ENCODE data around the gene ITGB3.
"Not testable (repeated sequence)": the region's sequence is repeated elsewhere in the genome, so short reads cannot be mapped to it uniquely, and the experiment has no call there.

ITGB3 gene

DNA sequence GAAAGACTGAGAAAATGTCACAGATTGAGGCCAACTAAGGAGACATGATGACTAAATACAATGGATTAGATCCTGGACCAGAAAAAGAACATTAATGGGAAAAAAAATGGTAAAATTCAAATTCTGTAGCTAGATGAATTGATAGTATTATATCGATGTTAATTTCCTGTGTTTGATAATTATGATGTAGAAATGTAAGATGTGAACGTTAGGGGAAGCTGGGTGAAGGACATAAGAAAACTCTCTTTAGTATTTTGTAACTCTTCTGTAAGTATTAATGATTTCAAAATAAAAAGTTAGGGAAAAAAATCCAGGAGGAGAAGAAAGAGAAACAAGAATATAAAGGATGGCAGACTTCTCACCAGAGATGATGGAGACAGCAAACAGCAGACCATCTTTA lies 2.8 kb upstream of the ITGB3 start:
- no peak for DNase-seq

DNA sequence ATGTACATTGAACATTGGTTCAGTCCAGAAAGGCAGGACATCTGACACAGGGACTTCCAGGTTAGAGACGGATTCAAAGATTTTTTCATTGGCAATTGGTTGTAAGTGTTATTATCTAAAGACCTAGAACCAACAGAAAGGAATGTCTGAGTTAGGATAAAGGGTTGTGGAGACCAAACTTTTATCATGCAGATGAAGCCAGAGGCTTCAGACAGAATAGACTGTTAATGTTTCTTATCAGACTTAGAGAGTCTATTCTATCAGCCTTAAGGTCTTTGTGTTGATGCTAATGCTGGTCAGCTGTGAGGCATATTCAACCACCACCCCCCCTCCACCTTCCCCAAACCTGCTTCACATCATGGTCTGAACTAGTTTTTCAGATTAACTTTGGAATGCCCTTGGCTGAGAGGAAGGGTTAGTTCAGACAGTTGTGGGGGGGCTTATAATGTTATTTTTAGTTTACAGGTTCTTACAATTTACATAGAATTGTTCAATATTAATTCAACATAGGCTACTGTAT lies 2.1 kb upstream of the ITGB3 start:
- DNase-seq: no peak

DNA sequence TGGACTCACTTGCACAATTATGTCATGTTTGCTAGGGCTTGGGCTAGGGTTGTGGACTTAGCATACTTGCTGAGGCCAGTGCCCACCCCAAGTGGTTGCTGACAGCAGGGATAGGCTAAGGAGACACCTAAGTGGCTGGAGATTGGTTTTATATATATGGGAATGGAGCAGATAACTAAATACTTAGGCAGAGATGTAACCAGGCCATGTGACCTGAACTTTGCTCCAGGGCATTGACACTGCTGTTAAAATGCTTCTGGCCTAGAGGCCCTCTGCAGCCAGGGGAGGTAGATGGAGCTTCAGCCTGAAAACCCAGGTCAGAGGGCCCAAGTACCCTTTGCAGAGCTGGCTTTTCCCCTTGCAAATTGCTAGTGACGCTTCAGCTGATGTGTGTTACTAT lies 1.4 kb upstream of the ITGB3 start:
- DNase-seq: no peak

DNA sequence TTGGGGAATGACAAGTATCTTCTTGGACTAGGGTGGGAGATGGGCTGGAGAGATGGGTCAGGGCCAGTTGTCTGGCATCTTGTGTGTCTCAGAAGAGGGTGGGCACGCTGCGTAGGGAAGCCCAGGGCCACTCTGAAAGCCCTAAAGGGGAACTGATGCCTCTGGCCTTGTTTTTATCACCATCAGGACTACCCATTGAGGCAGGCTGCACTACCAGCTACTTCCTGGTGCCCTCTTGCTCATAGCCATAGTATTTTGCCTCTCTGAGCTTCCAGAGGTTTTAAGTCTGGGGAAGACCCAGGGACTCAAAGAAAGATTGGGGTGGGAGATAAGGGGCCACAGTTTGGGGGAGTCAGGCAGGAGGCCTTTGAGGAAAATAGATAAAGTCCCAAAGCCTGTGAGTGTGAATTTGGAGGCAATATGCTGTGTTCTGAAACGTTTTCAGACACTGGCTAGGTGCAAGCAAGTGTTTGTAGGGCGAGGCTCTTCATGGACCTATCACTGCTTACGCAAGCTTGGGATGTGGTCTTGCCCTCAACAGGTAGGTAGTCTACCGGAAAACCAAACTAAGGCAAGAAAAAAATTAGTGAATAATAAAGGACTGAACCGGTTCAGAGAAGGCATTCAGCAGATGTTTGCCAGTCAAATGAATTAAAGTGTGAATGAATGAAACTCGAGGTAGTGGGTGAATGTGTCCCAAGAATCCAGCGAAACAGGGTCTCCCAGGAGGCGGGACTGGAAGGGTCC lies 688 bp upstream of the ITGB3 start:
- DNase-seq: no peak

- DNase-seq: no peak
These were observed 846 bp downstream of the ITGB3 start for GRCh38 chr17:47254403-47254943.

DNA sequence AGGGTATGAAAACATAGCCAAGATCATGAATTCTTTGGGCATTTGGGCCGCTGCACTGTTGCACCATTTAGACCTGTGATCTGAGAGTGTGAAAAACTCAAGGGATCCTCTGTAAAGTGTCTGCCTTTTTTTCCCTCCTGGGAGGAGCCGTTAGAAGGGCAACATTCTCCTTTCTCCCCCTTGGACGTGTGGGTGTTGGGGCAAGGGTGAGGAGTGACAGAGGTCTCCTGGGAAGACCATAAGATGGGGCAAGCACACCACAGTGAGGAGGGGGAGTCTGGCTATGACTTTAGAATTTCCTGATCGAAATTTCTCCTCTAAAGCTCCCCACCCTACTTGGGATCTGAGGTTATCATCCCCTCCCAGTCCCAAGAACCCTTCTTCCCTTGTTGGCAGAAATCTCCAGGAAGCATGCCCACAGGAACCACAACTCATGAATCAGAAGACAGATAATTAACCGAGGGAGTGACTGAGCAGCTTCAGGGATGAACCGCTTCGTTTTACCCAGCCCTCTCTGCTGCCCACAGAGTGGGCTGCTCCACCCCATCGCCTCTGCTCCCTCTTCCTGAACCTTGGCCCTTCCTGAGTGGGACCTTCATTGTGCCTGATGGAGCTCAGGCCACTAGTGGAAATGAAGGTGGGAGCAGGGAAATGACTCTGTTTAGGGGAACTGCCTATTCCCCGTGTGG lies 4.2 kb downstream of the ITGB3 start:
- DNase-seq: no peak

DNA sequence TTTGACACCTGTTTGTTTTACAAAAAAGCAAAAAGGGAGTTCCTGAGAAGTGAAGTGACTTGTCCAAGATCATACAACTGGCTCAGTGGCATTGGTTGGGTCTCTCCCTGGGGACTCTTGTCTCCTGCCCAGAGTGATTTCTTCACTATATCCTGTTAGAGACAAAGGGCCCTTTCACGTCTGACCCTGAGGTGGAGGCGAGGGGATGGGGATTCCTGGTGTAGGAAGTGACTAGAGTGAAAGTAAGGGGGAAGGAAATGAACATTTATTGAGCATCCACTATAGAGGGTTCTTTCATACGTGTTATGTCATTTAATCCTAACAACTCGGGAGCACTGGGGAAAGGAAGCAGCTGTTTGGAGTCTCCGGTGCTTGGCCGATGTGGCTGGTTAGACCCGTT lies 9.0 kb downstream of the ITGB3 start:
- DNase-seq: no peak

GRCh38 chr17:47264166-47264565 lies 10.5 kb downstream of the ITGB3 start:
- DNase-seq: no peak

- DNase-seq: no peak
These were observed 12.4 kb downstream of the ITGB3 start for GRCh38 chr17:47265983-47266541.

- DNase-seq: no peak
These were observed 13.2 kb downstream of the ITGB3 start for GRCh38 chr17:47266782-47267181.

- DNase-seq: no peak
These were observed 13.8 kb downstream of the ITGB3 start for GRCh38 chr17:47267354-47267828.

DNA sequence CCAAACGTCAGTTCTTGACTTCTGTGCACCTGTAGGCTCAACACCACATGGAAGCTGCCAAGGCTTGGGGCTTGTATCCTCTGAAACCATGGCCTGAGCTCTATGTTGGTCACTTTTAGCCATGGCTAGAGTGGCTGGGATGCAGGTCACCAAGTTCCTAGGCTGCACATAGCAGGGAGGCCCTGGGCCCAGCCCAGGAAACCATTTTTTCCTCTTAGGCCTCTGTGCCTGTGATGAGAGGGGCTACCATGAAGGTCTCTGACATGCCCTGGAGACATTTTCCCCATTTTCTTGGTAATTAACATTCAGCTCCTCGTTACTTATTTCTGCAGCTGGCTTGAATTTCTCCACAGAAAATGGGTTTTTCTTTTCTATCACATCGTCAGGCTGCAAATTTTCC lies 15.3 kb downstream of the ITGB3 start:
- not testable (repeated sequence) for DNase-seq

DNA sequence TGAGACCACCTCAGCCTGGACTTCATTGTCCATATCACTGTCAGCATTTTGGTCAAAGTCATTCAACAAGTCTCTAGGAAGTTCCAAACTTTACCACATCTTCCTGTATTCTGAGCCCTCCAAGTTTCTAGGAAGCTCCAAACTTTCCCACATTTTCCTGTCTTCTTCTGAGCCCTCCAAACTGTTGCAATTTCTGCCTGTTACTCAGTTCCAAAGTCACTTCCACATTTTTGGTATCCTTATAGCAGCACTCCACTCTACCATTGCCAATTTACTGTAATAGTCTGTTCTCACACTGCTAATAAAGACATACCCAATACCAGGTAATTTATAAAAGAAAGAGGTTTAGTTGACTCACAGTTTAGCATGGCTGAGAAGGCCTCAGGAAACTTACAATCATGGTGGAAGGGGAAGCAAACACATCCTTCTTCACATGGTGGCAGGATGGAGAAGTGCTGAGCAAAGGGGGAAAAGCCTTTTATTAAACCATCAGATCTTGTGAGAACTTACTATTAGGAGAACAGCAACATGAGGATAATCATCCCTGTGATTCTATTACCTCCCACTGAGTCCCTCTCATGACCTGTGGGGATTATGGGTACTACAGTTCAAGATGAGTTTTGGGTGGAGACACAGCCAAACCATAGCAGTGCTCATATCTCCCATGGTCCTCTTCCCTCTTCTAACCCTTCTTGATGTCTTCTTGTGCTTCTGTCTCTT lies 16.1 kb downstream of the ITGB3 start:
- DNase-seq: not testable (repeated sequence)

GRCh38 chr17:47270946-47271705 lies 17.5 kb downstream of the ITGB3 start:
- no peak for DNase-seq

GRCh38 chr17:47272491-47272890 lies 18.9 kb downstream of the ITGB3 start:
- no peak for DNase-seq

DNA sequence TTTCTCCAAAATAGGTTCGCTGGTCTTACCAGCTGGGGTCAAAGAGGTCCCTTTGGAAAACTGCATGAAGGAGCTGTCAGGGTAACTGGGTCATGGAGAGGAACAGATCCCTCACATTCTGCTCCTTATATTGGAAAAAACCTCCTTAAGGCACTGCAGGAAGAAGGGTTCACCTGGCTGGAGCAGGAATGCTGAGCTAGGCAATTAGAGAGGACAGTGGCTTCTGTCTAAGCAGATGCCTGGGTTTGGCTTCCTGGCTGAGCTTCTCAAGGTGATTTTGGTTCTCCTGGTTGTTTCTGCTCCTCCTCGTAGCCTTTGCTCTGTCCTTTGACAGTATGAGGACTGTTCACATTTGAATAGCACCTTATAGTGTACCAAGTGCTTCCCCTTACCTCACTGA lies 19.6 kb downstream of the ITGB3 start:
- no peak for DNase-seq

DNA sequence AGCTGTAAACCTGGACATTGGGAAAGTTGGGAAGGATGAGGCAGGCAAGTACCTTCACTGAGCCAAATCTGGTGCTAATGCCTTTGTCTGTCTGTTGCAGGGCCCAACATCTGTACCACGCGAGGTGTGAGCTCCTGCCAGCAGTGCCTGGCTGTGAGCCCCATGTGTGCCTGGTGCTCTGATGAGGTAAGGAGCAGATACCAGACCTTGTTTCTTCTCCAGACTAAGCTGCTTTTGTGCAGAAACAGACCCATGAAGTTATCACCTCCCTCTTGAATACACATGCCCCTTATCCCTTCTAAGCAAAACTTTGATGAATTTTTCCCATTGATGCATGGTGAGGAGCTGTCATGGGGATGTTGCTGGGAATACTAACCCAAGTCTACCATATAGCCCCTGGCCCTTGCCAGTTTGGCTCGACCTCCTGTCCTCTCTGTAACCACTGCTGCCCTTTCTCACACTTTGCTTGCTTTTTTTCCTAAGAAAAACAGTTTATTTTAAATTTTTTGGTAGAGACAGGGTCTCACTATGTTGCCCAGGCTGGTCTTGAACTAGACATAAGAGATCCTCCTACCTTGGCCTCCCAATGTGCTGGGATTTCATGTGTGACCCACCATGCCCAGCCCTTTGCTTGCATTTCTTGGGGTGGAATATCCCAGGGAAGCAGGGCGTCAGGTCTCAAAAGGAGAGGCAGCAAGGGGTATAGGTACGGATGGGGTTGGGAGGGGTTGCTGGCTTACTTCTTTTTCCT lies 20.9 kb downstream of the ITGB3 start:
- no peak for DNase-seq

DNA sequence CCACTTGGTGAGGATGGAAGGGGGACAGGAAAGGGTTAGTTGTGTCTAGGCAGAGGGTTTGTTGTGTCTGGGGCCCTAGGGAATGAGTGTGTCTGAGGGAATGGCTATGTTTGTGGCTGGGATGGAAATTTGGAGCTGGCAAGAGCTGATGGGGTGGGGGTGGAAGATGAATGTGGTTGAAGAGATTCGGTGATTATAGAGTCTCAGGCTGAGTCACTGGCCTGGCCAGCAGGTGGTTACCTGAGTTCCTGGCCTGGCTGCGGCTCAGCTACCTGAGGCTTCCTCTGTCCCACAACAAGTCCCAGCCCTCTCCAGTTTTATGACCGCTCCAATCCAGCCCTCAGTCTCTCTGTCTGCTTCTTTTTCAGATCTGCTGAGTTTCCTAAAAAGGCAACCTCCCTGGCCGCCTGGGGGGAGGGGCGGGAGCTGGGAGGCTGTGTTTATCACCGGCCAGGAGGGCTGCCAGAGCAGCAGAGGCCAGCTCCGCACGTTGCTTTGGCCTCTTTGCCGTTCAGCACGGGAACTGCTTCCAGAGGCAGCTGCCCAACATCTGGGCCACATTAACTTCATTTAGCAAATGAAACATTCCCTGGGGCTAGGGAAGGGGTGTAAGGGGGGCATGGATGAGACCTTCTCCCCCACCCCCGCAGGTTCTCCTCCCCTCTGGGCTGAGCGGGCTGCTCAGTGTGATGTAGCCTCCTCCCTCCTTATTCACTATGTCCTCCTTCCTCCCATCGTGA lies 21.8 kb downstream of the ITGB3 start:
- no peak for DNase-seq

GRCh38 chr17:47276444-47276843 lies 22.8 kb downstream of the ITGB3 start:
- DNase-seq: no peak

- DNase-seq: no peak
These were observed 23.2 kb downstream of the ITGB3 start for GRCh38 chr17:47276868-47277267.

DNA sequence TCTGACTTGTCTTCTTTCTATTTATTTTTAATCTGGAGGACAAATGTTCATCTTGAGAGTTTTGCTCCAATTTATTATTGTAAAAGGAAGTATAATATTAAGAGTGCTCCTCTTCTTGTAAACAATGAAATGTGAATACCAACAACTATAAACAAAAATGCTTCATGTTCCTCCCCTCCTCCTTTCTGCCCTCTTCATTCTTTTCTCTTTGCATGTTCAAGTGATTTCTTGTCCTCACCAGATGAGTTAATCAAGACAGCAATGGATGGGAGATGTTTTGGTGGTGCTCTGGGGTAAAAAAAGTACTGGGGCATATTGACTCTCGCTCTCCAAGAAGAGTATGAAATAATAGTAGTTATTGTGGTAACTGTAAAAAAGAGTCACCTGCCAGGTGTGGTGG lies 24.3 kb downstream of the ITGB3 start:
- no peak for DNase-seq

All from activated CD4-positive, alpha-beta T cell treated with anti-CD3 and anti-CD28 coated beads, Interleukin-2, amount 50 U/mL, for 48 hours (primary cell).